Ecto neural progenitor cell (in vitro differentiated cells): ENCODE data around the gene CHST3.

Experiments
- DNase-seq: peaks from one replicate; pipeline ENCODE4 v3.0.0-alpha.2; 2018; ENCODE audit warnings: low spot score

CHST3 gene

GRCh38 chr10:72058347-72058898 is 94.2 kb downstream of the CHST3 start:
- no peak for DNase-seq

- no peak for DNase-seq
Observed at GRCh38 chr10:72058989-72059842, 95.0 kb downstream of the CHST3 start.

- DNase-seq = no peak
Observed at GRCh38 chr10:72059843-72060822, 95.9 kb downstream of the CHST3 start.

- DNase-seq = no peak
Observed at GRCh38 chr10:72061491-72061890, 97.3 kb downstream of the CHST3 start.

- no peak for DNase-seq
Observed at GRCh38 chr10:72061930-72062329, 97.7 kb downstream of the CHST3 start.

- no peak for DNase-seq
Observed at GRCh38 chr10:72062382-72062781, 98.2 kb downstream of the CHST3 start.
